OCI-LY3 (cell line): Measurements from ENCODE around the gene FTO.

Source experiments
- EZH2phosphoT487 ChIP-seq: fragments of 200-600 bp; shearing (Covaris generic); IDR thresholded peaks from 2 replicates; pipeline ENCODE4 v1.6.1; 2018; ENCODE audit warnings: antibody characterized with exemption, mixed run types, low read depth
- TF ChIP-seq, protein P1 (sequence below): fragments of 200-600, 300-600 bp; sonication (generic); IDR thresholded peaks from 2 replicates; pipeline ENCODE4 v1.5.1; 2014; ENCODE audit warnings: antibody characterized with exemption, low read length, low read depth

DNA sequence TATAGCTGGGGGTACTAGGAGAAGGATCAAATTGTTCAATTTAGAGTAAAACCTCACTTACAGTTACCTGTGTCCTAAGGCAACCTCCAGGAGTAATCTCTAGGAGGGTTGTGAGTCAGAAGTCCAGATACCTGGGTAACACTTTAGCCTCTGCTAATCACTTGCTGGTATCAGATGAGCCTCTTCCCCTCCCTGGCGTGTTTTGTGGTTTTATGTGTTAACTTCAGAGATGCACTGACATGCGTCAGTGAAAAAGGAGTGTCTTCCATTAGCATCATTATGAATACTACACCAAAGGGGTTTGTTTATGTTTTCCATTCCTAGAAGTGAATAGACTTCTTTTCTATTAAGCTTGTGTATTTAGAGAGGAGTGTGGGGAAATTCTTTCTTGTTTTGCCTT lies 208.2 kb downstream of the FTO start:
- no peak for TF ChIP-seq EZH2phosphoT487
- TF ChIP-seq, protein P1, sequence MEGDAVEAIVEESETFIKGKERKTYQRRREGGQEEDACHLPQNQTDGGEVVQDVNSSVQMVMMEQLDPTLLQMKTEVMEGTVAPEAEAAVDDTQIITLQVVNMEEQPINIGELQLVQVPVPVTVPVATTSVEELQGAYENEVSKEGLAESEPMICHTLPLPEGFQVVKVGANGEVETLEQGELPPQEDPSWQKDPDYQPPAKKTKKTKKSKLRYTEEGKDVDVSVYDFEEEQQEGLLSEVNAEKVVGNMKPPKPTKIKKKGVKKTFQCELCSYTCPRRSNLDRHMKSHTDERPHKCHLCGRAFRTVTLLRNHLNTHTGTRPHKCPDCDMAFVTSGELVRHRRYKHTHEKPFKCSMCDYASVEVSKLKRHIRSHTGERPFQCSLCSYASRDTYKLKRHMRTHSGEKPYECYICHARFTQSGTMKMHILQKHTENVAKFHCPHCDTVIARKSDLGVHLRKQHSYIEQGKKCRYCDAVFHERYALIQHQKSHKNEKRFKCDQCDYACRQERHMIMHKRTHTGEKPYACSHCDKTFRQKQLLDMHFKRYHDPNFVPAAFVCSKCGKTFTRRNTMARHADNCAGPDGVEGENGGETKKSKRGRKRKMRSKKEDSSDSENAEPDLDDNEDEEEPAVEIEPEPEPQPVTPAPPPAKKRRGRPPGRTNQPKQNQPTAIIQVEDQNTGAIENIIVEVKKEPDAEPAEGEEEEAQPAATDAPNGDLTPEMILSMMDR: no peak
